Astrocyte (in vitro differentiated cells and primary cell): ENCODE results near the gene PPM1B. TPM values are rescaled to one million over a fixed set of nuclear protein-coding genes. Genes with fewer than 3 reads are reported as not detected.
"Not testable (repeated sequence)": the region's sequence is repeated elsewhere in the genome, so short reads cannot be mapped to it uniquely, and the experiment has no call there.

Experiments used
- DNase-seq: peaks from one replicate; pipeline ENCODE4 v3.0.0-alpha.2; 2010; ENCODE audit warnings: low read depth
- FAIRE-seq: peaks from 2 replicates; lab custom pipeline; 2011; peaks lifted over from hg19 to GRCh38; lab: Jason Lieb, UNC
- H2AFZ ChIP-seq: 2 replicates; pipeline ENCODE4 v1.6.0; 2012; ENCODE audit warnings: low read depth, low read length, inconsistent platforms
- H3K27ac ChIP-seq: 2 replicates; pipeline ENCODE4 v1.5.1; 2011; ENCODE audit warnings: low read depth, low read length, inconsistent platforms
- H3K27me3 ChIP-seq: 2 replicates; pipeline ENCODE4 v1.6.0; 2011; ENCODE audit warnings: low read length, inconsistent platforms; ENCODE audit not compliant: insufficient read depth
- H3K36me3 ChIP-seq: 2 replicates; pipeline ENCODE4 v1.5.1; 2011; ENCODE audit warnings: low read length, inconsistent platforms; ENCODE audit not compliant: insufficient read depth
- H3K4me1 ChIP-seq: 2 replicates; pipeline ENCODE4 v1.5.1; 2011; ENCODE audit warnings: low read length, inconsistent platforms; ENCODE audit not compliant: insufficient read depth
- H3K4me2 ChIP-seq: 2 replicates; pipeline ENCODE4 v1.6.0; 2012; ENCODE audit warnings: low read length, inconsistent platforms
- H3K4me3 ChIP-seq: 2 replicates; pipeline ENCODE4 v1.5.1; 2011; ENCODE audit warnings: low read depth, mild to moderate bottlenecking, low read length, inconsistent platforms; ENCODE audit not compliant: insufficient read depth
- H3K79me2 ChIP-seq: 2 replicates; pipeline ENCODE4 v1.6.0; 2012; ENCODE audit warnings: mild to moderate bottlenecking, low read length, inconsistent platforms; ENCODE audit not compliant: insufficient read depth
- H3K9ac ChIP-seq: 2 replicates; pipeline ENCODE4 v1.6.0; 2012; ENCODE audit warnings: mild to moderate bottlenecking, low read length, inconsistent platforms
- H3K9me3 ChIP-seq: 2 replicates; pipeline ENCODE4 v1.5.1; 2012; ENCODE audit warnings: low read depth, mild to moderate bottlenecking, low read length, inconsistent platforms; ENCODE audit not compliant: insufficient read depth
- H4K20me1 ChIP-seq: 2 replicates; pipeline ENCODE4 v1.6.0; 2012; ENCODE audit warnings: low read length, inconsistent platforms; ENCODE audit not compliant: insufficient read depth
- H3K27ac Mint-ChIP-seq: one replicate; pipeline ENCODE4 v1.8.0; 2021; ENCODE audit warnings: mild to moderate bottlenecking, mixed read lengths; ENCODE audit not compliant: unreplicated experiment
- H3K27me3 Mint-ChIP-seq: one replicate; pipeline ENCODE4 v1.8.0; 2021; ENCODE audit warnings: low read depth, mixed read lengths; ENCODE audit not compliant: unreplicated experiment
- H3K36me3 Mint-ChIP-seq: one replicate; pipeline ENCODE4 v1.8.0; 2021; ENCODE audit warnings: low read depth, mixed read lengths; ENCODE audit not compliant: unreplicated experiment
- H3K4me1 Mint-ChIP-seq: one replicate; pipeline ENCODE4 v1.8.0; 2021; ENCODE audit warnings: low read depth, mixed read lengths; ENCODE audit not compliant: unreplicated experiment
- H3K4me3 Mint-ChIP-seq: one replicate; pipeline ENCODE4 v1.8.0; 2021; ENCODE audit warnings: mild to moderate bottlenecking, moderate library complexity, mixed read lengths; ENCODE audit not compliant: unreplicated experiment
- H3K9me3 Mint-ChIP-seq: one replicate; pipeline ENCODE4 v1.8.0; 2021; ENCODE audit warnings: mild to moderate bottlenecking, mixed read lengths; ENCODE audit not compliant: unreplicated experiment
- CTCF ChIP-seq: IDR thresholded peaks from 2 replicates; pipeline ENCODE4 v1.5.1; 2011; ENCODE audit warnings: low read depth, mild to moderate bottlenecking, inconsistent platforms, low read length, moderate library complexity; ENCODE audit not compliant: insufficient read depth
- EZH2 ChIP-seq: IDR thresholded peaks from 2 replicates; pipeline ENCODE4 v1.6.1; 2012; ENCODE audit warnings: mild to moderate bottlenecking, low read length, inconsistent platforms; ENCODE audit not compliant: insufficient read depth
- total RNA-seq: library from RNA; stranded (reverse); gene quantifications from 2 replicates; pipeline ENCODE4 v1.2.1, GENCODE V29; 2021

Gene PPM1B
- total RNA-seq, 1 donor from 2014 or later: 39.4 TPM

- no peaks in the 10 kb centered on the region for H3K27me3 Mint-ChIP-seq
- Histone ChIP-seq H3K4me1 (no peaks in the 10 kb centered on the region), H3K27ac (no peak overlapping the region), H4K20me1 (no peaks in the 10 kb centered on the region), H3K4me3 (no peak overlapping the region), H3K27me3 (no peaks in the 10 kb centered on the region), H3K9me3 (no peaks in the 10 kb centered on the region), H2AFZ (no peak overlapping the region), H3K9ac (no peak overlapping the region), H3K4me2 (no peak overlapping the region), H3K79me2 (no peaks in the 10 kb centered on the region), H3K36me3 (no peaks in the 10 kb centered on the region)
- H3K9me3 Mint-ChIP-seq: peaks cover 3% of the 10 kb centered on the region
- no peak overlapping the region for H3K4me3 Mint-ChIP-seq
- no peak for TF ChIP-seq EZH2
- TF ChIP-seq CTCF: no peak
- H3K27ac Mint-ChIP-seq: no peak overlapping the region
- H3K36me3 Mint-ChIP-seq: peaks cover 2% of the 10 kb centered on the region
- H3K4me1 Mint-ChIP-seq: peaks cover 10% of the 10 kb centered on the region
- DNase-seq (no peak), FAIRE-seq (no peak)
These were observed 79.2 kb downstream of the PPM1B start for GRCh38 chr2:44247924-44248323.

GRCh38 chr2:44249269-44249668 is 80.6 kb downstream of the PPM1B start:
- not testable (repeated sequence) for H3K9me3 ChIP-seq, H4K20me1 ChIP-seq, H3K27ac Mint-ChIP-seq, H3K4me2 ChIP-seq, H3K9ac ChIP-seq, H3K27me3 Mint-ChIP-seq, H3K4me3 ChIP-seq, H3K36me3 ChIP-seq, H3K79me2 ChIP-seq, H3K36me3 Mint-ChIP-seq, DNase-seq, H3K27ac ChIP-seq, FAIRE-seq, H3K9me3 Mint-ChIP-seq, H3K4me1 ChIP-seq, H3K27me3 ChIP-seq, H3K4me3 Mint-ChIP-seq, H2AFZ ChIP-seq, H3K4me1 Mint-ChIP-seq

GRCh38 chr2:44250376-44250775 is 81.7 kb downstream of the PPM1B start:
- Histone ChIP-seq H3K9ac (no peak overlapping the region), H3K79me2 (no peaks in the 10 kb centered on the region), H3K4me2 (no peak overlapping the region), H3K4me1 (no peaks in the 10 kb centered on the region), H3K36me3 (no peaks in the 10 kb centered on the region), H4K20me1 (no peaks in the 10 kb centered on the region), H3K4me3 (no peak overlapping the region), H3K27me3 (no peaks in the 10 kb centered on the region), H2AFZ (no peak overlapping the region), H3K9me3 (no peaks in the 10 kb centered on the region), H3K27ac (no peak overlapping the region)
- no peak for TF ChIP-seq EZH2
- no peak for TF ChIP-seq CTCF
- Mint-ChIP-seq H3K9me3 (peaks cover 6% of the 10 kb centered on the region), H3K4me1 (no peaks in the 10 kb centered on the region), H3K36me3 (peaks cover 2% of the 10 kb centered on the region), H3K4me3 (no peak overlapping the region), H3K27me3 (no peaks in the 10 kb centered on the region), H3K27ac (no peak overlapping the region)
- DNase-seq (no peak), FAIRE-seq (no peak)
